IPS DF 6.9 (cell line): ENCODE data around the gene PIP5K1C.

Experiments
- DNase-seq: peaks from one replicate; pipeline ENCODE4 v3.0.0-alpha.2; 2013; ENCODE audit warnings: low read depth, low spot score
- H3K27ac ChIP-seq: one replicate; pipeline ENCODE4 v1.5.1; 2013; ENCODE audit warnings: low read length, control low read depth
- H3K27me3 ChIP-seq: 2 replicates; pipeline ENCODE4 v1.6.1; 2013; ENCODE audit warnings: mild to moderate bottlenecking, low read length; ENCODE audit not compliant: control insufficient read depth, insufficient read depth
- H3K36me3 ChIP-seq: 2 replicates; pipeline ENCODE4 v1.6.1; 2013; ENCODE audit warnings: low read length; ENCODE audit not compliant: control insufficient read depth, insufficient read depth
- H3K4me1 ChIP-seq: 2 replicates; pipeline ENCODE4 v1.6.1; 2013; ENCODE audit warnings: low read length; ENCODE audit not compliant: control insufficient read depth, insufficient read depth
- H3K4me3 ChIP-seq: 2 replicates; pipeline ENCODE4 v1.5.1; 2013; ENCODE audit warnings: mild to moderate bottlenecking, low read length
- H3K9me3 ChIP-seq: 2 replicates; pipeline ENCODE4 v1.6.1; 2013; ENCODE audit warnings: low read length, inconsistent platforms; ENCODE audit not compliant: control insufficient read depth, insufficient read depth
- WGBS: extraction: QIAGEN DNeasy Blood & Tissue Kit; methylation state at CpG from one replicate; pipeline ENCODE4 v1.1.7; 2013; ENCODE audit warnings: mixed read lengths, missing lambda C conversion rate; ENCODE audit not compliant: insufficient read length, insufficient coverage; 5-methylcytosine and 5-hydroxymethylcytosine counted together

Gene PIP5K1C

GRCh38 chr19:3612901-3613741 lies 87.1 kb downstream of the PIP5K1C start:
- no CpG with 5 or more reads among the region's 79 CpGs for WGBS
- Histone ChIP-seq H3K27me3 (no peaks in the 10 kb centered on the region), H3K36me3 (peaks cover 18% of the 10 kb centered on the region), H3K9me3 (no peaks in the 10 kb centered on the region), H3K4me1 (no peaks in the 10 kb centered on the region), H3K27ac (no peak overlapping the region), H3K4me3 (no peak overlapping the region)
- DNase-seq, result no peak

GRCh38 chr19:3612330-3612729 lies 87.9 kb downstream of the PIP5K1C start:
- no peaks in the 10 kb centered on the region for H3K9me3 ChIP-seq
- no peaks in the 10 kb centered on the region for H3K27me3 ChIP-seq
- H3K27ac ChIP-seq, result no peak overlapping the region
- no peak for DNase-seq
- WGBS, result no CpG with 5 or more reads among the region's 33 CpGs
- H3K4me1 ChIP-seq, result no peaks in the 10 kb centered on the region
- no peak overlapping the region for H3K4me3 ChIP-seq
- peaks cover 18% of the 10 kb centered on the region for H3K36me3 ChIP-seq

DNA sequence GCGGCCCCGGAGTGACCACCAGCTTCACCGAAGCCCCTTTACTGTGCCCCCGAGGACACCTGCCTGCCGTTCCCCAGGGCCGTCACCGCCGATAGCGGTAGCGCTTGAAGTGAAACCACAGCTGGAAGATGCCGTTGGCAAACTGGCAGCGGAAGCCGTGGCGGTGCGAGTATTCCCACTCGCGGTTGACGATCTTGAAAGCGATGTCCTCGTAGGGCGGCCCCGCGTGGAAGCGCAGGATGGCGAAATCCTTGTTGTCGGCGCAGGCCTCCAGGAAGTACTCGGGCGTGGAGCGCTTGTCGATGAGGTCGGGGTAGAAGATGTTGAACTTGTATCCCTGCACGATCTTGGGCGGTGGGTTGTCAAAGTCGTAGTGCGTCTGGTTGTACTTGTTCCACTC lies 88.4 kb downstream of the PIP5K1C start:
- Histone ChIP-seq H3K27me3 (no peaks in the 10 kb centered on the region), H3K9me3 (no peaks in the 10 kb centered on the region), H3K4me3 (no peak overlapping the region), H3K27ac (no peak overlapping the region), H3K4me1 (no peaks in the 10 kb centered on the region), H3K36me3 (peaks cover 18% of the 10 kb centered on the region)
- no CpG with 5 or more reads among the region's 36 CpGs for WGBS
- no peak for DNase-seq

DNA sequence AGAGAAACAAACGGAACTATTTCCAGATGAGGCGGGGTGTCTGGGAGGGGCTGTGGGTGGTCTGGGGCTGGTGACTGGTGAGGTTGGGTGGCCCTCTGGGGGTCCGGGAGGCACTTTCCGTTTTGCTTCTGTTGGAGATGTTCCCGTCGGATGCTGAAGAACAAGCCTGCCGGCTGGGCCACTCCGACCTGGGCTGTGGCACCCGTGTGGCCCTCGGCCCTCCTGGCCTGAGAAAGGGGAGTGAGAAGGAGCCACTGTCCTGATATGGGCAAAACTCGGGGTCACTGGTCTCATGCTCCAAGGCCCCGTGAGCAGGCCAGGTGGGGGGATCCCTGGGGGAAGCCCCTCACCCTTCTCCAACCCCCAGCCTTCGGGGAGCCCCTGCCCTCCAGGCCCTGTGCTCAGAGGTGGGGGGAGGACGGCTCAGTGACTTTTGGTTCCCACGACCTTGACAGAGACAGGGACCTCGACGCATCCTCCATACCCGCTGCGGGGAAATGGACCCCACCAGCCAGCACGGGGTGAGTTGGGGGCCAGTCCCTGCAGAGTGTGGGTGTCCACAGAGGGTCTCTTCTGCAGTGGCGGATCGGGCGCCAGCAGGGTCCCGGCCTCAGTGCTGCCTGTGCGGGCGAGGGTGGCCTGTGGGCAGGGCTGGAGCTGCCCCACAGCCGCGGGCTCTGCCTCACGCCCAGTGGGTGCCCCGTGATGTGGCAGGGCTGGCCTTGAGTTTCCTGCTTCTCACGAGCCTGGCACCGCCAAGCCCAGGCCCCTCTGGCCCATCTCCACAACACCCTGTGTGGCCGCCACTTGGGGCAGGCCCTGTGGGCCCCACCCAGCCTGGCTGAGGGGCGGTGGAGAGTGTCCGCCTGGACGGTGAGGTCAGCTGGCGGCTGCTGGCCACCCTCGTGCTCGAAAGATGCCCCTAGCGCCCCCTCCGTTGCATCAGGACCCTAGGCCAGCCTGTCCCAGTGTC lies 89.2 kb downstream of the PIP5K1C start:
- no peaks in the 10 kb centered on the region for H3K27me3 ChIP-seq
- no peak overlapping the region for H3K27ac ChIP-seq
- H3K9me3 ChIP-seq, result no peaks in the 10 kb centered on the region
- no peaks in the 10 kb centered on the region for H3K4me1 ChIP-seq
- peaks cover 18% of the 10 kb centered on the region for H3K36me3 ChIP-seq
- no peak for DNase-seq
- WGBS, result no CpG with 5 or more reads among the region's 41 CpGs
- no peak overlapping the region for H3K4me3 ChIP-seq

- no peaks in the 10 kb centered on the region for H3K4me1 ChIP-seq
- DNase-seq, result no peak
- peaks cover 3% of the 10 kb centered on the region; the same call in 1 of the 2 replicates for H3K27me3 ChIP-seq
- H3K27ac ChIP-seq, result no peak overlapping the region
- no peak overlapping the region for H3K4me3 ChIP-seq
- peaks cover 13% of the 10 kb centered on the region for H3K36me3 ChIP-seq
- no peaks in the 10 kb centered on the region for H3K9me3 ChIP-seq
- WGBS, result no CpG with 5 or more reads among the region's 24 CpGs
Measured at GRCh38 chr19:3609779-3610719, 90.2 kb downstream of the PIP5K1C start.

- Histone ChIP-seq H3K27ac (no peak overlapping the region), H3K27me3 (peaks cover 3% of the 10 kb centered on the region; the same call in 1 of the 2 replicates), H3K4me3 (no peak overlapping the region), H3K36me3 (peaks cover 13% of the 10 kb centered on the region), H3K9me3 (no peaks in the 10 kb centered on the region), H3K4me1 (no peaks in the 10 kb centered on the region)
- DNase-seq, result no peak
- no CpG with 5 or more reads among the region's 21 CpGs for WGBS
Measured at GRCh38 chr19:3608750-3609322, 91.4 kb downstream of the PIP5K1C start.

GRCh38 chr19:3608079-3608641 lies 92.1 kb downstream of the PIP5K1C start:
- WGBS, result no CpG with 5 or more reads among the region's 3 CpGs
- DNase-seq, result no peak

GRCh38 chr19:3607303-3608078 lies 92.8 kb downstream of the PIP5K1C start:
- WGBS, result no CpG with 5 or more reads among the region's 22 CpGs
- H3K4me1 ChIP-seq, result no peaks in the 10 kb centered on the region
- peaks cover 3% of the 10 kb centered on the region; the same call in 1 of the 2 replicates for H3K27me3 ChIP-seq
- no peaks in the 10 kb centered on the region for H3K9me3 ChIP-seq
- no peak overlapping the region for H3K27ac ChIP-seq
- H3K4me3 ChIP-seq, result peak overlapping the region; percentile 39; the same call in 1 of the 2 replicates
- peaks cover 13% of the 10 kb centered on the region for H3K36me3 ChIP-seq
- DNase-seq, result no peak

More at GRCh38 chr19:3608079-3608641, 92.1 kb downstream of the PIP5K1C start:
- no peaks in the 10 kb centered on the region for H3K9me3 ChIP-seq
- H3K36me3 ChIP-seq, result peaks cover 13% of the 10 kb centered on the region
- H3K27me3 ChIP-seq, result peaks cover 3% of the 10 kb centered on the region; the same call in 1 of the 2 replicates
- H3K4me3 ChIP-seq, result no peak overlapping the region
- H3K4me1 ChIP-seq, result no peaks in the 10 kb centered on the region
- no peak overlapping the region for H3K27ac ChIP-seq
